Liver (tissue), 9 donors: ENCODE measurements around the gene ACOXL. TPM values are rescaled to one million over a fixed set of nuclear protein-coding genes. Genes with fewer than 3 reads are reported as not detected.

ENCODE experiments used
- DNase-seq: peaks from one replicate; pipeline ENCODE4 v3.0.0-alpha.2; 2017; ENCODE audit warnings: low spot score
- H3K27ac ChIP-seq, 2 donors: one replicate each; pipeline ENCODE4 v1.7.0; 2013; ENCODE audit warnings: inconsistent platforms in 2 of 2, low read length in 2 of 2, control low read depth in 1 of 2, low read depth in 1 of 2, mild to moderate bottlenecking in 1 of 2
- H3K27me3 ChIP-seq, 4 donors: one replicate each; pipeline versions ENCODE4 v1.6.1 to v1.7.0; 2013; ENCODE audit warnings: low read length in 3 of 4, inconsistent platforms in 1 of 4, mild to moderate bottlenecking in 1 of 4, moderate library complexity in 1 of 4; ENCODE audit not compliant: control insufficient read depth in 4 of 4, insufficient read depth in 4 of 4
- H3K36me3 ChIP-seq, 4 donors: one replicate each; pipeline versions ENCODE4 v1.6.1 to v1.7.0; 2013; ENCODE audit warnings: low read length in 3 of 4, mild to moderate bottlenecking in 3 of 4, low read depth in 1 of 4, moderate library complexity in 1 of 4; ENCODE audit not compliant: control insufficient read depth in 4 of 4, insufficient read depth in 3 of 4
- H3K4me1 ChIP-seq, 4 donors: one replicate each; pipeline versions ENCODE4 v1.6.1 to v1.7.0; 2013; ENCODE audit warnings: low read length in 3 of 4, mild to moderate bottlenecking in 3 of 4, moderate library complexity in 1 of 4; ENCODE audit not compliant: control insufficient read depth in 4 of 4, insufficient read depth in 4 of 4
- H3K4me3 ChIP-seq, 3 donors: one replicate each; pipeline versions ENCODE4 v1.6.1 to v1.7.0; 2013; ENCODE audit warnings: low read length in 3 of 3, control low read depth in 1 of 3, low read depth in 1 of 3, mild to moderate bottlenecking in 1 of 3
- H3K9ac ChIP-seq, 2 donors: one replicate each; pipeline ENCODE4 v1.7.0; 2013; ENCODE audit warnings: low read length in 2 of 2, mild to moderate bottlenecking in 2 of 2, moderate library complexity in 2 of 2, control low read depth in 1 of 2, low read depth in 1 of 2
- H3K9me3 ChIP-seq, 4 donors: one replicate each; pipeline versions ENCODE4 v1.6.1 to v1.7.0; 2013; ENCODE audit warnings: low read length in 3 of 4; ENCODE audit not compliant: control insufficient read depth in 4 of 4
- ATF3 ChIP-seq: IDR thresholded peaks from 2 replicates; pipeline ENCODE4 v1.6.1; 2016; ENCODE audit warnings: antibody characterized with exemption
- CTCF ChIP-seq: fragments of 150-350 bp; IDR thresholded peaks from 2 replicates; pipeline ENCODE4 v1.5.1; 2017; ENCODE audit warnings: improper control_type of control experiment, low read depth, low read length; ENCODE audit not compliant: missing input control
- EGR1 ChIP-seq, 2 donors: IDR thresholded peaks; 2 replicates each; pipeline ENCODE4 v1.6.1; 2016 to 2018; ENCODE audit warnings: antibody characterized with exemption in 2 of 2, low read depth in 2 of 2
- FOXA1 ChIP-seq: IDR thresholded peaks from 2 replicates; pipeline ENCODE4 v1.6.1; 2016; ENCODE audit warnings: antibody characterized with exemption
- FOXA2 ChIP-seq: IDR thresholded peaks from 2 replicates; pipeline ENCODE4 v1.6.1; 2016; ENCODE audit warnings: antibody characterized with exemption
- GABPA ChIP-seq, 2 donors: IDR thresholded peaks in 1 of 2; conservative IDR thresholded peaks in 1 of 2; 2 replicates each; pipeline ENCODE4 v1.6.1; 2016; ENCODE audit warnings: antibody characterized with exemption in 2 of 2, mild to moderate bottlenecking in 1 of 2, moderate library complexity in 1 of 2
- HNF4A ChIP-seq, 2 donors: conservative IDR thresholded peaks; 2 replicates each; pipeline ENCODE4 v1.6.1; 2016; ENCODE audit warnings: antibody characterized with exemption in 2 of 2, mild to moderate bottlenecking in 2 of 2
- HNF4G ChIP-seq: IDR thresholded peaks from 2 replicates; pipeline ENCODE4 v1.6.1; 2016; ENCODE audit warnings: antibody characterized with exemption
- MAX ChIP-seq: IDR thresholded peaks from 2 replicates; pipeline ENCODE4 v1.6.1; 2016; ENCODE audit warnings: antibody characterized with exemption
- NR2F2 ChIP-seq: IDR thresholded peaks from 2 replicates; pipeline ENCODE4 v1.6.1; 2016; ENCODE audit warnings: antibody characterized with exemption
- RAD21 ChIP-seq, 2 donors: IDR thresholded peaks; 2 replicates each; pipeline ENCODE4 v1.6.1; 2016; ENCODE audit warnings: antibody characterized with exemption in 2 of 2, mild to moderate bottlenecking in 2 of 2
- REST ChIP-seq: IDR thresholded peaks from 2 replicates; pipeline ENCODE4 v1.6.1; 2016; ENCODE audit warnings: antibody characterized with exemption, mild to moderate bottlenecking
- RXRA ChIP-seq, 2 donors: IDR thresholded peaks; 2 replicates each; pipeline ENCODE4 v1.6.1; 2017 to 2018; ENCODE audit warnings: antibody characterized with exemption in 2 of 2, mild to moderate bottlenecking in 1 of 2
- SP1 ChIP-seq: IDR thresholded peaks from 2 replicates; pipeline ENCODE4 v1.6.1; 2018; ENCODE audit warnings: antibody characterized with exemption, mild to moderate bottlenecking
- TAF1 ChIP-seq: conservative IDR thresholded peaks from 2 replicates; pipeline ENCODE4 v1.6.1; 2016; ENCODE audit warnings: antibody characterized with exemption, mild to moderate bottlenecking
- YY1 ChIP-seq: IDR thresholded peaks from 2 replicates; pipeline ENCODE4 v1.6.1; 2016; ENCODE audit warnings: antibody characterized with exemption, mild to moderate bottlenecking
- ZBTB33 ChIP-seq: IDR thresholded peaks from 2 replicates; pipeline ENCODE4 v1.6.1; 2016; ENCODE audit warnings: antibody characterized with exemption
- WGBS: extraction: QIAGEN DNeasy Blood & Tissue Kit; methylation state at CpG from one replicate; pipeline ENCODE4 v1.1.7; 2013; 5-methylcytosine and 5-hydroxymethylcytosine counted together
- polyA plus RNA-seq, 2 donors: library from polyadenylated mRNA; stranded (reverse) in 1 of 2; unstranded in 1 of 2; fragments of 200-250 nt in 1 of 2; fragments of >200 nt in 1 of 2; fragmentation: Nextera tagmentation in 1 of 2; extraction: Ambion mirVana in 1 of 2; gene quantifications; one replicate each; pipeline versions ENCODE4 v1.2.1 to v1.2.3, GENCODE V29; 2013 to 2015
- total RNA-seq, 2 donors: library from RNA; depleted of rRNA; stranded (reverse); fragments of >200 nt; gene quantifications; one replicate each; pipeline ENCODE4 v1.2.3, GENCODE V29; 2014
- donor health status: healthy.
- donor health status: healthy.
- donor health status: healthy.
- donor health status: healthy.
- donor health status: healthy.

Gene ACOXL
- total and polyA plus RNA-seq, 4 donors, result 0.07 TPM; not detected in 3

- 84% methylated on average over 5 of the region's 5 CpGs for WGBS
- no peaks in the 10 kb centered on the region for H3K27me3 ChIP-seq
- no peaks in the 10 kb centered on the region for H3K36me3 ChIP-seq
- no peak overlapping the region for H3K4me3 ChIP-seq
- DNase-seq, result no peak
- no peaks in the 10 kb centered on the region for H3K4me1 ChIP-seq
- H3K9ac ChIP-seq, result no peak overlapping the region
- H3K9me3 ChIP-seq, result no peaks in the 10 kb centered on the region
- H3K27ac ChIP-seq, result no peak overlapping the region
- no peak for TF ChIP-seq RXRA (IDR thresholded peaks at IDR 0.05)
- TF ChIP-seq HNF4A (conservative IDR thresholded peaks at IDR 0.05), result no peak
- TF ChIP-seq ZBTB33, result no peak
- no peak for TF ChIP-seq SP1
- TF ChIP-seq RAD21 (IDR thresholded peaks at IDR 0.05), result no peak
- TF ChIP-seq MAX, result no peak
- TF ChIP-seq FOXA1, result no peak
- no peak for TF ChIP-seq EGR1 (IDR thresholded peaks at IDR 0.05; ENCODE audit: low read depth in 2 of 2)
- no peak for TF ChIP-seq GABPA (IDR thresholded peaks at IDR 0.05 in 1 of 2, conservative IDR thresholded peaks at IDR 0.05 in 1 of 2)
- TF ChIP-seq YY1, result no peak
- TF ChIP-seq FOXA2, result no peak
- no peak for TF ChIP-seq NR2F2
- TF ChIP-seq REST, result no peak
- no peak for TF ChIP-seq TAF1
Observed at GRCh38 chr2:111100765-111101162, 368.4 kb downstream of the ACOXL start.

GRCh38 chr2:111101592-111101991 is 369.2 kb downstream of the ACOXL start:
- H3K27ac ChIP-seq, result no peak overlapping the region
- H3K27me3 ChIP-seq, result no peaks in the 10 kb centered on the region
- no peaks in the 10 kb centered on the region for H3K36me3 ChIP-seq
- H3K4me1 ChIP-seq, result no peaks in the 10 kb centered on the region
- 83% methylated on average over 2 of the region's 2 CpGs for WGBS
- no peak overlapping the region for H3K9ac ChIP-seq
- no peak overlapping the region for H3K4me3 ChIP-seq
- H3K9me3 ChIP-seq, result no peaks in the 10 kb centered on the region
- DNase-seq, result no peak
- no peak for TF ChIP-seq GABPA (IDR thresholded peaks at IDR 0.05 in 1 of 2, conservative IDR thresholded peaks at IDR 0.05 in 1 of 2)
- TF ChIP-seq TAF1, result no peak
- TF ChIP-seq SP1, result no peak
- TF ChIP-seq MAX, result no peak
- TF ChIP-seq RAD21 (IDR thresholded peaks at IDR 0.05), result no peak
- TF ChIP-seq HNF4G, result no peak
- TF ChIP-seq EGR1 (IDR thresholded peaks at IDR 0.05; ENCODE audit: low read depth in 2 of 2), result no peak
- TF ChIP-seq ZBTB33, result no peak
- TF ChIP-seq NR2F2, result no peak
- no peak for TF ChIP-seq RXRA (IDR thresholded peaks at IDR 0.05)
- TF ChIP-seq YY1, result no peak
- TF ChIP-seq HNF4A (conservative IDR thresholded peaks at IDR 0.05), result no peak
- no peak for TF ChIP-seq ATF3
- no peak for TF ChIP-seq CTCF
- TF ChIP-seq FOXA1, result no peak
- TF ChIP-seq FOXA2, result no peak
- TF ChIP-seq REST, result no peak
